SU-DHL-6 (cell line): ENCODE results near the gene NPB.

Experiments
- H2AFZ ChIP-seq: fragments of 200-600 bp; sonication (generic); 2 replicates; pipeline ENCODE4 v1.6.1; 2014; ENCODE audit warnings: low read depth, mild to moderate bottlenecking, moderate library complexity, mixed read lengths, antibody characterized with exemption, low read length; ENCODE audit not compliant: severe bottlenecking
- H3F3A ChIP-seq: fragments of 200-600 bp; shearing (Covaris generic); 2 replicates; pipeline ENCODE4 v1.6.0; 2016; ENCODE audit warnings: antibody characterized with exemption, mild to moderate bottlenecking; ENCODE audit not compliant: insufficient read depth
- H3K27ac ChIP-seq: fragments of 200-600 bp; sonication (generic); 2 replicates; pipeline ENCODE4 v1.5.1; 2016; ENCODE audit warnings: low read depth, mild to moderate bottlenecking, low read length, moderate library complexity, mixed read lengths
- H3K27me3 ChIP-seq: fragments of 200-600 bp; sonication (generic), shearing (Covaris generic); 2 replicates; pipeline ENCODE4 v1.6.0; 2014; ENCODE audit warnings: mild to moderate bottlenecking, low read length
- H3K36me3 ChIP-seq: fragments of 200-600 bp; sonication (generic); 2 replicates; pipeline ENCODE4 v1.6.1; 2014; ENCODE audit warnings: mild to moderate bottlenecking, low read length, mixed read lengths
- H3K4me2 ChIP-seq: fragments of 300-600, 200-600 bp; shearing (Covaris generic), sonication (generic); 2 replicates; pipeline ENCODE4 v1.6.0; 2014; ENCODE audit warnings: low read length, low read depth, mild to moderate bottlenecking; ENCODE audit not compliant: poor library complexity, severe bottlenecking
- H3K4me3 ChIP-seq: fragments of 200-600 bp; sonication (generic); 2 replicates; pipeline ENCODE4 v1.5.1; 2014; ENCODE audit warnings: antibody characterized with exemption, low read length, mild to moderate bottlenecking, mixed read lengths; ENCODE audit not compliant: insufficient read depth, poor library complexity, severe bottlenecking
- H3K79me2 ChIP-seq: fragments of 200-600 bp; sonication (generic); 2 replicates; pipeline ENCODE4 v1.6.1; 2014; ENCODE audit warnings: mild to moderate bottlenecking, low read length, moderate library complexity; ENCODE audit not compliant: insufficient read depth
- H3K9ac ChIP-seq: fragments of 200-600 bp; sonication (generic); 2 replicates; pipeline ENCODE4 v1.7.0; 2014; ENCODE audit warnings: mild to moderate bottlenecking, low read length
- H3K9me2 ChIP-seq: fragments of 200-600 bp; sonication (generic); replicated peaks from 2 replicates; pipeline ENCODE4 v1.6.1; 2014; ENCODE audit warnings: low read length; ENCODE audit not compliant: insufficient read depth
- H3K9me3 ChIP-seq: fragments of 200-600 bp; sonication (generic); 2 replicates; pipeline ENCODE4 v1.6.1; 2014; ENCODE audit warnings: low read length, mixed read lengths; ENCODE audit not compliant: insufficient read depth
- H4K20me1 ChIP-seq: fragments of 200-600 bp; sonication (generic); 2 replicates; pipeline ENCODE4 v1.6.1; 2014; ENCODE audit warnings: low read depth, mild to moderate bottlenecking, antibody characterized with exemption, low read length, moderate library complexity, mixed read lengths
- CTCF ChIP-seq: fragments of 200-600 bp; sonication (generic); IDR thresholded peaks from one replicate; pipeline ENCODE4 v1.5.1; 2017; ENCODE audit warnings: antibody characterized with exemption, mild to moderate bottlenecking, low read length, moderate library complexity; ENCODE audit not compliant: insufficient read depth, poor library complexity, severe bottlenecking
- EZH2phosphoT487 ChIP-seq: fragments of 200-600 bp; sonication (generic), shearing (Covaris generic); conservative IDR thresholded peaks from 2 replicates; pipeline ENCODE4 v1.6.1; 2018; ENCODE audit warnings: mild to moderate bottlenecking, antibody characterized with exemption, low read length, moderate library complexity, mixed read lengths

NPB gene

GRCh38 chr17:81867991-81868673 is 33.9 kb upstream of the NPB start:
- Histone ChIP-seq H4K20me1 (no peaks in the 10 kb centered on the region; the same call in 1 of the 2 replicates), H3F3A (peaks cover 47% of the 10 kb centered on the region), H3K9me3 (no peaks in the 10 kb centered on the region), H3K9ac (no peak overlapping the region), H3K9me2 (no peaks in the 10 kb centered on the region), H3K79me2 (peaks cover 27% of the 10 kb centered on the region), H3K27ac (peak overlapping the region; percentile 59), H3K4me2 (no peak overlapping the region), H3K36me3 (0 out of 2 replicates have a peak, but pooled peaks cover 4% of the 10 kb centered on the region), H3K4me3 (no peak overlapping the region), H2AFZ (no peak overlapping the region), H3K27me3 (no peaks in the 10 kb centered on the region)
- no peak for TF ChIP-seq CTCF
- TF ChIP-seq EZH2phosphoT487 = no peak

- peak overlapping the region; percentile 89 for H3K4me2 ChIP-seq
- peaks cover 21% of the 10 kb centered on the region for H3K79me2 ChIP-seq
- TF ChIP-seq CTCF = no peak
- no peak for TF ChIP-seq EZH2phosphoT487
- H3K9me2 ChIP-seq = no peaks in the 10 kb centered on the region
- H3K27me3 ChIP-seq = no peaks in the 10 kb centered on the region
- H2AFZ ChIP-seq = no peak overlapping the region
- H3K27ac ChIP-seq = peak overlapping the region; percentile 87; the same call in 1 of the 2 replicates
- H4K20me1 ChIP-seq = no peaks in the 10 kb centered on the region; the same call in 1 of the 2 replicates
- 0 out of 2 replicates have a peak, but pooled peaks cover 4% of the 10 kb centered on the region for H3K36me3 ChIP-seq
- H3K9me3 ChIP-seq = no peaks in the 10 kb centered on the region
- H3K9ac ChIP-seq = peak overlapping the region; percentile 93; the same call in 1 of the 2 replicates
- peaks cover 51% of the 10 kb centered on the region for H3F3A ChIP-seq
- H3K4me3 ChIP-seq = no peak overlapping the region
These were observed 33.3 kb upstream of the NPB start for GRCh38 chr17:81868674-81869220.

GRCh38 chr17:81869221-81870130 is 32.6 kb upstream of the NPB start:
- Histone ChIP-seq H4K20me1 (no peaks in the 10 kb centered on the region; the same call in 1 of the 2 replicates), H3K27me3 (no peaks in the 10 kb centered on the region), H3K36me3 (0 out of 2 replicates have a peak, but pooled peaks cover 4% of the 10 kb centered on the region), H3K27ac (peak overlapping the region; percentile 87), H3K4me3 (peak overlapping the region; percentile 64), H3K9me2 (no peaks in the 10 kb centered on the region), H3K79me2 (peaks cover 21% of the 10 kb centered on the region), H3K4me2 (peak overlapping the region; percentile 89), H3F3A (peaks cover 58% of the 10 kb centered on the region), H3K9ac (peak overlapping the region; percentile 93), H3K9me3 (no peaks in the 10 kb centered on the region), H2AFZ (no peak overlapping the region)
- TF ChIP-seq CTCF (peak; percentile 93), EZH2phosphoT487 (no peak)
